Memory B cell (primary cell): ENCODE results near the gene LAMA2.

Experiments
- ATAC-seq: fragments of 150-1000 bp; cut with Tn5 transposase; 2 replicates; pipeline ENCODE4 v1.10.0; 2021; ENCODE audit warnings: low read depth, mild to moderate bottlenecking, moderate library complexity
- DNase-seq, 2 donors: peaks; one replicate each; pipeline ENCODE4 v3.0.0; 2022; ENCODE audit warnings: low spot score in 2 of 2
- H3K27ac Mint-ChIP-seq: one replicate; pipeline ENCODE4 v1.8.0; 2022; ENCODE audit warnings: mild to moderate bottlenecking, moderate library complexity, mixed read lengths
- H3K27me3 Mint-ChIP-seq: one replicate; pipeline ENCODE4 v1.8.0; 2022; ENCODE audit warnings: mixed read lengths
- H3K36me3 Mint-ChIP-seq: one replicate; pipeline ENCODE4 v1.8.0; 2022; ENCODE audit warnings: mild to moderate bottlenecking, mixed read lengths
- H3K4me1 Mint-ChIP-seq: one replicate; pipeline ENCODE4 v1.8.0; 2022; ENCODE audit warnings: mixed read lengths
- H3K4me3 Mint-ChIP-seq: one replicate; pipeline ENCODE4 v1.8.0; 2022; ENCODE audit warnings: mild to moderate bottlenecking, moderate library complexity, mixed read lengths
- H3K9me3 Mint-ChIP-seq: one replicate; pipeline ENCODE4 v1.8.0; 2022; ENCODE audit warnings: mixed read lengths

Gene LAMA2

DNA sequence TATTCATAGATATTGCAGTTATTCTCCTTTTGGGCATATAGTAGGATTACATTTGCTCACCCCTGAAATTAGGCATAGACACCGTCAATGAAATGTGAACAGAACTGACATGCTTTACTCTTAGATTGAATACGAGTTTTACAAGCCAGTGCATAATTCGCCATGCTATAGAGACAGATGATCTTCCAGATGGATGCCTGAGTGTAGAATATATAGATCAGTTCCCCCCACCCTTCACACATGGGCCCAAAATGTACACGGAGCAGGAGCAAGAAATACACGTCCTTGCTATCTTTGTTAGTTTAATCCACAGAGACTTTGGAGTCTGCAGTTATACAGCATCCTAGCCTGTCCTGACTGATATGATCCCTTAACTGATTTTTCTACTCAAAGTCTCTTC, 47.4 kb downstream of the LAMA2 start:
- Mint-ChIP-seq H3K36me3 (no peaks in the 10 kb centered on the region), H3K9me3 (peaks cover 1% of the 10 kb centered on the region), H3K27ac (no peak overlapping the region)

DNA sequence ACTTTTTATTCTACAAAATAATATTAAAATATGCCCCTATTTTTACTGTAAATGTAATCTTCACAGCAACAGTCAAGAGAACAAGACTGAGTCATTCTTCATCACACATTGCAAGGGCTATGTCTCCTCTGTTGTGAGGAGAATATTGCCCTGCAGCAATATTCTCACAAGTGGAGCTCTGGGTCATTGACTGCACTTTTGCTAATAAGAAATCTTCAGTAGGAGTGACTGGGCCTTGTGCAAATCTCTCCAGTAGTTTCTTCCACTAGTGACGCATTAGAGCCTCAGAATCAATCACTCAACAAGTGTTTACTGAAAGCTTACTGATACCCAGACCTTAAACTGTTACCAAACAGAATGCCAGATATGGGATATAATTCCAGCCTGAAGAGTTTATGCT, 49.1 kb downstream of the LAMA2 start:
- Mint-ChIP-seq H3K4me1 (no peaks in the 10 kb centered on the region), H3K36me3 (no peaks in the 10 kb centered on the region), H3K27ac (no peak overlapping the region), H3K4me3 (no peak overlapping the region), H3K9me3 (peaks cover 1% of the 10 kb centered on the region), H3K27me3 (peaks cover 3% of the 10 kb centered on the region)
- ATAC-seq (no peak), DNase-seq (no peak)

More for the DNA sequence above, 47.4 kb downstream of the LAMA2 start:
- Mint-ChIP-seq H3K27me3 (peaks cover 3% of the 10 kb centered on the region), H3K4me1 (no peaks in the 10 kb centered on the region), H3K4me3 (no peak overlapping the region)
- DNase-seq: no peak
- ATAC-seq: no peak

GRCh38 chr6:128950864-128951263, 67.9 kb downstream of the LAMA2 start:
- H3K27ac Mint-ChIP-seq: no peak overlapping the region
- ATAC-seq: no peak
- H3K4me3 Mint-ChIP-seq: no peak overlapping the region
- no peak for DNase-seq
- no peaks in the 10 kb centered on the region for H3K4me1 Mint-ChIP-seq
- no peaks in the 10 kb centered on the region for H3K27me3 Mint-ChIP-seq
- H3K9me3 Mint-ChIP-seq: no peaks in the 10 kb centered on the region
- H3K36me3 Mint-ChIP-seq: no peaks in the 10 kb centered on the region

- Mint-ChIP-seq H3K4me1 (no peaks in the 10 kb centered on the region), H3K27me3 (no peaks in the 10 kb centered on the region)
- no peak for ATAC-seq
Measured at GRCh38 chr6:128952902-128953301, 70.0 kb downstream of the LAMA2 start.

GRCh38 chr6:128954308-128955043, 71.5 kb downstream of the LAMA2 start:
- H3K9me3 Mint-ChIP-seq: no peaks in the 10 kb centered on the region
- no peak overlapping the region for H3K27ac Mint-ChIP-seq
- H3K36me3 Mint-ChIP-seq: no peaks in the 10 kb centered on the region
- no peaks in the 10 kb centered on the region for H3K4me1 Mint-ChIP-seq
- no peak overlapping the region for H3K4me3 Mint-ChIP-seq
- ATAC-seq (no peak), DNase-seq (no peak)
- no peaks in the 10 kb centered on the region for H3K27me3 Mint-ChIP-seq

More at GRCh38 chr6:128952902-128953301, 70.0 kb downstream of the LAMA2 start:
- H3K36me3 Mint-ChIP-seq: no peaks in the 10 kb centered on the region
- DNase-seq: no peak
- no peak overlapping the region for H3K27ac Mint-ChIP-seq
- H3K9me3 Mint-ChIP-seq: no peaks in the 10 kb centered on the region
- no peak overlapping the region for H3K4me3 Mint-ChIP-seq

- Mint-ChIP-seq H3K4me3 (no peak overlapping the region), H3K36me3 (no peaks in the 10 kb centered on the region)
- no peak for ATAC-seq
Measured at GRCh38 chr6:128963561-128963960, 80.6 kb downstream of the LAMA2 start.

DNA sequence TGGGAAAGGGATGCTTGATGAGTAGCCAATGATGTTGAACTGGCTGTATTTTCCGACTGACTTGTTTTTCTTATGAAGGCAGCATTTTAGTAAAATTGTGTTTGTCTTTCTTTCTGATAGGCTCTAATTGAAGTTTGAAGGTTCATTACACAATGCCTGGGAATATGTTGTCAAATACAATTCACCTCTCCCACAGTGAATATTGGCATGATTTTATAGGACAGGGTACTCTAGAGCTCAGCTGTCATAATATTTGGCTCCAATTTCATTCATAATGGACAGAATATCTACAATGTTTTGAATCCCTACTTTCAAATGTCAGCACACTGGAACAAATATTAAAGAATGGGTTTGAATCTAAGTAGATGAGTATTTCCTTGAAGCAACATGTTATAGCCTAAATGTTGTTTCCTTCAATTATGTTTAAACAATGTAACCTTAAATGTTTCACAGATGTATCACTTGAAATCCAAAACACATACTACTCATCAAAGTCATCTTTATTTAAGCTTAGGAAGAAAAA, 81.4 kb downstream of the LAMA2 start:
- DNase-seq: no peak
- H3K27ac Mint-ChIP-seq: no peak overlapping the region
- no peaks in the 10 kb centered on the region for H3K4me1 Mint-ChIP-seq

More at GRCh38 chr6:128963561-128963960, 80.6 kb downstream of the LAMA2 start:
- no peak for DNase-seq
- Mint-ChIP-seq H3K9me3 (no peaks in the 10 kb centered on the region), H3K27me3 (no peaks in the 10 kb centered on the region), H3K27ac (no peak overlapping the region), H3K4me1 (no peaks in the 10 kb centered on the region)

DNA sequence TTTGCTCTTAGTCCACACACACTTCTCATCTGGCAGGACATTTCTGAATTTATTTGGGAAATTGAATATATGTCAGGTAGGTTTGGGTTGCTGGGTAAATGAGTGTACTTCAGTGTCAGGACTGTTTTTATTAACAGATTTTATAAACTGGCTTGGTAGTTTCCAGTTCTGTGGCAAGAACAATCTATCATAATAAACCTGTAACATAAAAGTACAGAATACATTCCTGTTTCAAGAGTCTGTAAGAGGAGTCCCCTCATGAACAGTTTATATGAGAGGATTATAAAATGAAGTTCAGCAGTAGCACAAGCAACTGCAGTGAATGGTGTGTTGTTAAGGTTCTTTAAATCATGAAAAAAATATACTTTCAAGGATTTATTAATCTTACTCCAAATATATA, 81.8 kb downstream of the LAMA2 start:
- H3K27me3 Mint-ChIP-seq: no peaks in the 10 kb centered on the region
- H3K4me1 Mint-ChIP-seq: no peaks in the 10 kb centered on the region
- ATAC-seq: no peak
- H3K36me3 Mint-ChIP-seq: no peaks in the 10 kb centered on the region
- H3K4me3 Mint-ChIP-seq: no peak overlapping the region
- DNase-seq: no peak
- H3K9me3 Mint-ChIP-seq: no peaks in the 10 kb centered on the region
- H3K27ac Mint-ChIP-seq: no peak overlapping the region

More for the DNA sequence above, 81.4 kb downstream of the LAMA2 start:
- Mint-ChIP-seq H3K4me3 (no peak overlapping the region), H3K27me3 (no peaks in the 10 kb centered on the region), H3K9me3 (no peaks in the 10 kb centered on the region), H3K36me3 (no peaks in the 10 kb centered on the region)
- ATAC-seq: no peak

GRCh38 chr6:128966934-128967333, 84.0 kb downstream of the LAMA2 start:
- H3K36me3 Mint-ChIP-seq: no peaks in the 10 kb centered on the region
- no peak for ATAC-seq
- no peak overlapping the region for H3K27ac Mint-ChIP-seq
- no peaks in the 10 kb centered on the region for H3K9me3 Mint-ChIP-seq
- H3K4me3 Mint-ChIP-seq: no peak overlapping the region
- no peak for DNase-seq
- H3K4me1 Mint-ChIP-seq: no peaks in the 10 kb centered on the region
- H3K27me3 Mint-ChIP-seq: no peaks in the 10 kb centered on the region

- no peak for ATAC-seq
- Mint-ChIP-seq H3K27me3 (no peaks in the 10 kb centered on the region), H3K4me3 (no peak overlapping the region), H3K4me1 (no peaks in the 10 kb centered on the region), H3K27ac (no peak overlapping the region), H3K9me3 (peaks cover 3% of the 10 kb centered on the region), H3K36me3 (no peaks in the 10 kb centered on the region)
- no peak for DNase-seq
Measured at GRCh38 chr6:128979071-128979470, 96.1 kb downstream of the LAMA2 start.

DNA sequence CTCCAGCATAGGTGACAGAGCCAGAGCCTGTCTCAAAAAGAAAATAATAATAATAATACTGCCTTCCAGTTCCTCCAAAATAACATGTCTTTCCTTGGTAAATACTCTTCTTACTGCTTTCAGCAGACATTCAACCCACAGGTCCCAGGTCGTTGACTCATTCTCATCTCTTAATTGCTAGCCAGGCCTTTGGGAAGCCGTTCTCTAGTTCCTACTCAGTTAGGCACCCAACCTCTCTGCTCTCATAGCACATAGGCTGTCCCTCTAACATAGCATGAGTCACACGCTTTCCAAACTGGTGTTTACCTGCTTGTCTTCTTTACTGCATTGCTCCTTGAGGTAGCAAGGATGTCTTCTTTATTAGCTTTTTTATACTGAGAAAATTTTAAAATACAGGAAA, 98.8 kb downstream of the LAMA2 start:
- H3K27me3 Mint-ChIP-seq: no peaks in the 10 kb centered on the region
- DNase-seq (no peak), ATAC-seq (no peak)
- no peak overlapping the region for H3K27ac Mint-ChIP-seq
- H3K36me3 Mint-ChIP-seq: no peaks in the 10 kb centered on the region
- H3K4me1 Mint-ChIP-seq: no peaks in the 10 kb centered on the region
- peaks cover 2% of the 10 kb centered on the region for H3K9me3 Mint-ChIP-seq
- H3K4me3 Mint-ChIP-seq: no peak overlapping the region

- ATAC-seq: no peak
- Mint-ChIP-seq H3K27ac (no peak overlapping the region), H3K36me3 (no peaks in the 10 kb centered on the region), H3K4me3 (no peak overlapping the region), H3K27me3 (no peaks in the 10 kb centered on the region), H3K9me3 (no peaks in the 10 kb centered on the region), H3K4me1 (no peaks in the 10 kb centered on the region)
- no peak for DNase-seq
Measured at GRCh38 chr6:128990360-128990759, 107.4 kb downstream of the LAMA2 start.

- Mint-ChIP-seq H3K27me3 (peaks cover under 1% of the 10 kb centered on the region), H3K36me3 (no peaks in the 10 kb centered on the region), H3K9me3 (peaks cover 1% of the 10 kb centered on the region), H3K27ac (no peak overlapping the region), H3K4me1 (no peaks in the 10 kb centered on the region), H3K4me3 (no peak overlapping the region)
- DNase-seq (no peak), ATAC-seq (no peak)
Measured at GRCh38 chr6:128990915-128991314, 108.0 kb downstream of the LAMA2 start.

- no peak overlapping the region for H3K27ac Mint-ChIP-seq
- H3K4me3 Mint-ChIP-seq: no peak overlapping the region
- peaks cover 2% of the 10 kb centered on the region for H3K27me3 Mint-ChIP-seq
- no peak for DNase-seq
- peaks cover 1% of the 10 kb centered on the region for H3K36me3 Mint-ChIP-seq
- H3K9me3 Mint-ChIP-seq: peaks cover 9% of the 10 kb centered on the region
- no peaks in the 10 kb centered on the region for H3K4me1 Mint-ChIP-seq
- no peak for ATAC-seq
Measured at GRCh38 chr6:128993166-128993565, 110.2 kb downstream of the LAMA2 start.

- Mint-ChIP-seq H3K4me1 (no peaks in the 10 kb centered on the region), H3K4me3 (no peak overlapping the region), H3K27me3 (peaks cover 2% of the 10 kb centered on the region), H3K27ac (no peak overlapping the region), H3K9me3 (peaks cover 9% of the 10 kb centered on the region), H3K36me3 (peaks cover 1% of the 10 kb centered on the region)
- ATAC-seq: no peak
- DNase-seq: no peak
Measured at GRCh38 chr6:128997880-128998279, 114.9 kb downstream of the LAMA2 start.
